PC-9 (cell line): ENCODE measurements around the gene EHBP1.

ENCODE experiments used
- CTCF ChIP-seq: fragments of 200-600 bp; sonication (generic); conservative IDR thresholded peaks from 2 replicates; pipeline ENCODE4 v1.6.1; 2017; ENCODE audit warnings: mixed run types, antibody characterized with exemption, mild to moderate bottlenecking, moderate library complexity
- EZH2 ChIP-seq: fragments of 200-600 bp; sonication (generic); IDR thresholded peaks from 2 replicates; pipeline ENCODE4 v1.8.0; 2017; ENCODE audit warnings: antibody characterized with exemption, low read depth

DNA sequence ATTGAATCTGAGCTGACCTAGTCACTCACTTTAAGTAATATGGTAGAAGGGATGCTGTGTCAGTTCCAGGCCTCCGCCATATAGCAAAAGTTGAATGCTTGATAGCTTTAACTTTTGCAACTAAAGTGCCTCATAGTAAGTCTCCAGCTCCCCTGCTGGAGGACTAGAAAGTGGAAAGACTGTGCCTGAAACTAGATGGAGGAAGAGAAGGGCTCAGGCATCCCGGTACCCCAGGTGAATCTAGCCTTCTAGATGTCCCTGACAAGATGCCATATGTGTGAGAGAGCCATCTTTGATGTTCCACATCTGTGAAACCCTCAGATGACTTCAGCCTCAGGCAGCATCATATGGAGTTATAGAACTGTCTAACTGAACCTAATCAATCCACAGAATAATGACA lies 366.2 kb downstream of the EHBP1 start:
- TF ChIP-seq CTCF (no peak), EZH2 (no peak)
